ENCODE results near the gene COL28A1.
"Not testable (repeated sequence)": the region's sequence is repeated elsewhere in the genome, so short reads cannot be mapped to it uniquely, and the experiment has no call there.

Gene COL28A1

GRCh38 chr7:7563813-7564212 lies 28.1 kb upstream of the COL28A1 start:
- Histone ChIP-seq H3K27ac (ENCODE audit: low read depth, low read length) (no peak overlapping the region), H3K9me2 (replicated peaks; ENCODE audit: insufficient read depth, low read length) (no peaks in the 10 kb centered on the region), H3K79me2 (ENCODE audit: insufficient read depth, low read length) (peaks cover 18% of the 10 kb centered on the region), H3K4me2 (ENCODE audit: low read depth, low read length, poor library complexity, severe bottlenecking) (no peak overlapping the region), H2AFZ (ENCODE audit: low read depth, low read length, severe bottlenecking) (no peak overlapping the region), H3K9me3 (ENCODE audit: insufficient read depth, low read length) (no peaks in the 10 kb centered on the region), H3F3A (ENCODE audit: insufficient read depth) (peaks cover 16% of the 10 kb centered on the region), H3K4me3 (ENCODE audit: insufficient read depth, low read length, poor library complexity, severe bottlenecking) (no peak overlapping the region), H3K36me3 (ENCODE audit: low read length) (no peaks in the 10 kb centered on the region), H4K20me1 (ENCODE audit: low read depth, low read length) (no peaks in the 10 kb centered on the region), H3K9ac (ENCODE audit: low read length) (no peak overlapping the region), H3K27me3 (ENCODE audit: low read length) (no peaks in the 10 kb centered on the region)
- TF ChIP-seq CTCF (IDR thresholded peaks at IDR 0.05; ENCODE audit: insufficient read depth, low read length, poor library complexity, severe bottlenecking): no peak
- TF ChIP-seq EZH2phosphoT487 (conservative IDR thresholded peaks at IDR 0.05; ENCODE audit: low read length): no peak

GRCh38 chr7:7563269-7563668 lies 27.6 kb upstream of the COL28A1 start:
- Histone ChIP-seq H3F3A (ENCODE audit: insufficient read depth) (peaks cover 11% of the 10 kb centered on the region; the same call in 1 of the 2 replicates), H3K9ac (ENCODE audit: low read length) (no peak overlapping the region), H3K9me2 (replicated peaks; ENCODE audit: insufficient read depth, low read length) (no peaks in the 10 kb centered on the region), H3K27ac (ENCODE audit: low read depth, low read length) (no peak overlapping the region), H3K9me3 (ENCODE audit: insufficient read depth, low read length) (no peaks in the 10 kb centered on the region), H2AFZ (ENCODE audit: low read depth, low read length, severe bottlenecking) (no peak overlapping the region), H3K4me2 (ENCODE audit: low read depth, low read length, poor library complexity, severe bottlenecking) (no peak overlapping the region), H3K27me3 (ENCODE audit: low read length) (no peaks in the 10 kb centered on the region), H3K79me2 (ENCODE audit: insufficient read depth, low read length) (peaks cover 12% of the 10 kb centered on the region), H3K36me3 (ENCODE audit: low read length) (no peaks in the 10 kb centered on the region), H4K20me1 (ENCODE audit: low read depth, low read length) (no peaks in the 10 kb centered on the region), H3K4me3 (ENCODE audit: insufficient read depth, low read length, poor library complexity, severe bottlenecking) (no peak overlapping the region)
- TF ChIP-seq EZH2phosphoT487 (conservative IDR thresholded peaks at IDR 0.05; ENCODE audit: low read length) (no peak), CTCF (IDR thresholded peaks at IDR 0.05; ENCODE audit: insufficient read depth, low read length, poor library complexity, severe bottlenecking) (no peak)

GRCh38 chr7:7562736-7563135 lies 27.1 kb upstream of the COL28A1 start:
- no peak overlapping the region for H2AFZ ChIP-seq (ENCODE audit: low read depth, low read length, severe bottlenecking)
- no peak overlapping the region for H3K4me3 ChIP-seq (ENCODE audit: insufficient read depth, low read length, poor library complexity, severe bottlenecking)
- no peaks in the 10 kb centered on the region for H3K27me3 ChIP-seq (ENCODE audit: low read length)
- H3K79me2 ChIP-seq (ENCODE audit: insufficient read depth, low read length): peaks cover 7% of the 10 kb centered on the region
- no peak overlapping the region for H3K27ac ChIP-seq (ENCODE audit: low read depth, low read length)
- no peaks in the 10 kb centered on the region for H3K9me3 ChIP-seq (ENCODE audit: insufficient read depth, low read length)
- H3K36me3 ChIP-seq (ENCODE audit: low read length): no peaks in the 10 kb centered on the region
- TF ChIP-seq EZH2phosphoT487 (conservative IDR thresholded peaks at IDR 0.05; ENCODE audit: low read length): no peak
- TF ChIP-seq CTCF (IDR thresholded peaks at IDR 0.05; ENCODE audit: insufficient read depth, low read length, poor library complexity, severe bottlenecking): no peak
- no peaks in the 10 kb centered on the region for H4K20me1 ChIP-seq (ENCODE audit: low read depth, low read length)
- no peak overlapping the region for H3K4me2 ChIP-seq (ENCODE audit: low read depth, low read length, poor library complexity, severe bottlenecking)
- H3F3A ChIP-seq (ENCODE audit: insufficient read depth): peaks cover 5% of the 10 kb centered on the region; the same call in 1 of the 2 replicates
- no peak overlapping the region for H3K9ac ChIP-seq (ENCODE audit: low read length)
- H3K9me2 ChIP-seq (replicated peaks; ENCODE audit: insufficient read depth, low read length): no peaks in the 10 kb centered on the region

GRCh38 chr7:7561591-7561990 lies 25.9 kb upstream of the COL28A1 start:
- H3K79me2 ChIP-seq (ENCODE audit: insufficient read depth, low read length); H3K9ac ChIP-seq (ENCODE audit: low read length); H3K27ac ChIP-seq (ENCODE audit: low read depth, low read length); H3K27me3 ChIP-seq (ENCODE audit: low read length); H4K20me1 ChIP-seq (ENCODE audit: low read depth, low read length); H2AFZ ChIP-seq (ENCODE audit: low read depth, low read length, severe bottlenecking); H3K9me2 ChIP-seq (replicated peaks; ENCODE audit: insufficient read depth, low read length); H3K9me3 ChIP-seq (ENCODE audit: insufficient read depth, low read length); H3K4me2 ChIP-seq (ENCODE audit: low read depth, low read length, poor library complexity, severe bottlenecking); H3K4me3 ChIP-seq (ENCODE audit: insufficient read depth, low read length, poor library complexity, severe bottlenecking); H3K36me3 ChIP-seq (ENCODE audit: low read length); H3F3A ChIP-seq (ENCODE audit: insufficient read depth): not testable (repeated sequence)

Data from SU-DHL-6 (cell line).